ENCODE results near the gene FHIT. TPM values are rescaled to one million over a fixed set of nuclear protein-coding genes. Genes with fewer than 3 reads are reported as not detected.
"Not testable (repeated sequence)": the region's sequence is repeated elsewhere in the genome, so short reads cannot be mapped to it uniquely, and the experiment has no call there.

The FHIT gene
- total RNA-seq, 1 donor = 4.8 TPM

DNA sequence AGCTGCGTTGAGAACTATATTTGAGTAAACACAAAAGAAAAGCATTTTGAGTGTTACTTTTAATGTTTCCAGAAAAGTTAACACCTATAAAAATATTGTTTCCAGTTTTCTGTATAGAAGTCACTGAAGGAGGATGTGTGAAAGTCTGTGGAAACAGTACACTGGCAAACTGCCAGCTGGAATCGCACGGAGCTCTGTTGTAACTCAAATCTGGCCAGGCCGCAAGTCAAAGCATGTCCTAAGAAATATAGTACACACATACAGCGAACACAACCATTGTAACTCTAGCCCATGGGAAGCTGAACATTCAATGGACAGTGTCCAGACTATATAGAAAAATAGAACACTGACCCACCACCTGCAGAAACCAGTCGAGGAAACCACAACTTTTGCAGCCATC is 657.2 kb downstream of the FHIT start:
- peak in 2 of 3 donors; percentile 5 to 48 for DNase-seq (ENCODE audit: low read depth in 2 of 3, low spot score in 2 of 3)

DNA sequence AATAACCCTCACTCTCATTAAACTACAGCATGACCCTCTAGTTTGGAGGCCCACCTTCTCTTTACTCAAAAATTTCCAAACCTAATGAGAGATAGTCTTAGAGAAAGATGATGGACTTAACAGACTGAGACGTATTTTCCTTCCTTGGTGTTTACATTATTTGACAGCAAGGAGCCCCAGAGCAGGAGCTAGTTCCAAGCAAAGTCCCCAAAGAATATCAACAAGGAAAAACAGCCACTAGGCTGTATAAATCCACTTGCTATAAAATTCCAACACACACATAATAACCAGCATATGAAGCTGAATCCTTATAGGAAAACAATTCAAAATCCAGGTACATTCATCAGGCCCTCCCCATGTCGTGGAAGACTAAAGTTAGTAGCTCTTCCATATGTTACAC is 660.0 kb downstream of the FHIT start:
- DNase-seq (ENCODE audit: low read depth in 2 of 3, low spot score in 2 of 3) = no peak

DNA sequence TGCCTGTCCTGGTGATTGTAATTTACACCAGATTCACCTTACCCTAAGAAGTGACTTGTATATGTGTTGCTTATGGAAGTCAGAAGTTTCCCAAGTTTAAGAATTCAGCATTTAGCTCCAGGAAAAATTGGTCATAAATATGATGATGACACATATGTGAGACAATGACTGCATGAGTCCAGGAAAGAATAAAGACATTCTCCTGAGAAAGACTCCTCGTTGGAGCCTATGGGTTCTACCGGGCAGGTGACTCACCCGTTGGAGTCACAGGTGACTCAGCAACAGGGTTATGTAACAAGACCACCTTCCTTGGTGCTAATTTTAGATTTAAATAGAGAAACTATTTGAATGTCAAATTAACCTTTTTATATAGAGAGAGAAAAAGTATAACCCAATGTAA is 662.4 kb downstream of the FHIT start:
- DNase-seq (ENCODE audit: low read depth in 2 of 3, low spot score in 2 of 3) = no peak

DNA sequence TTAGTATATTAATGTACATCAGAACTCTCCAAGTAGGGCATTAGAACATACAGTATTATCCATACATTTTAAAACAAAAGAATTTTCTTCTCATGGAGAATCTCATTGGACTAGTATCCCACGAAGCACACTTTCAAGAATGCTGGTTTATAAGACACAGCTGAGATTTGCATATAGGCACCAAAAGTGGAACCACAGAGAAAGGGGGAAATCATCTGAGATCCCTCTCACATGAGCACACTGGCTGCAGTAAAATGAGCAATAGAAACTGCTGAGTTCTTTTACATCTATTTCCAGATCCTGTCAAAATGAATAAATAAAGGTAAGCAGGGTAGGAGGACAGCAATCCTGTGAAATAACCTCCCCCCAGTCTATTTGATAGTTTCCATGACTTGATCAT is 665.3 kb downstream of the FHIT start:
- DNase-seq (ENCODE audit: low read depth in 2 of 3, low spot score in 2 of 3) = no peak

DNA sequence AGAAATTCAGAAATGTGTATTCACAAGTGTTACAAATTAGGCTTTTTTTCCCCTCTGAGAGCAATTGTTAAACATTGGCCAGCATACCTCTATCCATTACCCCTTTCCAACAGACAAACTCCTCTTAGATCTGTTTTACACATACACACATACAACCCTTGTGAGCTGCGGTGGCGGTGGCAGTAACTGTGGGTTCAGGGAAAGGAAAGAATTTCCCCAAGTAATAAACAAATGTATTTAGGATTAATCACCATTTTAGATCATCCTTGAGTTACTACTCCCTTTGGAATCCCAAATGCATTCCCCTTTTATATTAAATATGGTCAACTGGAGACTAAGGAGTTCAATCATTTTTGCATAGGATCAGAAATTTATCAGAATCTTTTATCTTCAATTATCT is 667.0 kb downstream of the FHIT start:
- DNase-seq (ENCODE audit: low read depth in 2 of 3, low spot score in 2 of 3) = no peak

DNA sequence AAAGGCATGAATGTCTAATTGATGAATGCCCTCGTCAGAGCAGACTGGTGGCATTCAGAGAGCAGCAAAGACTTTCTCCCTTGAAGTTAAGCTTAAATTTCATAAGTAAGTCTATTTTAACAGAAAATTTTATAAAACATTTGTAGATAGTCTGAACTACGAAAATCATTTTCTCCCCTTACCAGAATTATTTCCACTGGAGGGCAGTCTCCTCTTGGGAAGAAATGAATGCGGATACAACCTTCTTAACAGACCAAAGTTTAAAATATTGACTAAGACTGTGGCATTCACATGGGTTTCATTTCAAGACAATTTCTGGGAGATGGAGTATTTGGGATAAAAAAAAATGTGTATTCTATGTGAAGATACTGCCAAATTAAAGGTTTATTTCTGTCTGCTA is 669.0 kb downstream of the FHIT start:
- peak in 1 of 3 donors; percentile 25 for DNase-seq (ENCODE audit: low read depth in 2 of 3, low spot score in 2 of 3)

DNA sequence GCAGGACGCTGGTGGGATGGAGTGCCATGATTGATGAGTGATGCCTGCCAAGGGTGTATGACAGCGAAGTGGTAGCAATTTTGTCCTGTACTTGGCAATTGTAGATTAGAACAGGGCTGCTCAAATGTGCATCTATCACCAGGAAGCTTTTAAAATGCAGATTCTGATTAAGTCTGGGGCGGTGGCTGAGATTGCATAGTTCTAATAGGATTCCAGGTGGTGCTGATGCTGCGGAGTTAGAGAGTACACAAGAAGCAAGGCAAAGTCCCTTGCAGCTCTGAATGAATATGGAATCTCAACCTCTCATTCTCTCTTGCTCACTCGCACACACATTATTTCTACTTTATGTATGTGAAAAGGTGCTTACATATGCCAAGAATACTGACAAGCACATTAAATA is 670.4 kb downstream of the FHIT start:
- no peak for DNase-seq (ENCODE audit: low read depth in 2 of 3, low spot score in 2 of 3)

DNA sequence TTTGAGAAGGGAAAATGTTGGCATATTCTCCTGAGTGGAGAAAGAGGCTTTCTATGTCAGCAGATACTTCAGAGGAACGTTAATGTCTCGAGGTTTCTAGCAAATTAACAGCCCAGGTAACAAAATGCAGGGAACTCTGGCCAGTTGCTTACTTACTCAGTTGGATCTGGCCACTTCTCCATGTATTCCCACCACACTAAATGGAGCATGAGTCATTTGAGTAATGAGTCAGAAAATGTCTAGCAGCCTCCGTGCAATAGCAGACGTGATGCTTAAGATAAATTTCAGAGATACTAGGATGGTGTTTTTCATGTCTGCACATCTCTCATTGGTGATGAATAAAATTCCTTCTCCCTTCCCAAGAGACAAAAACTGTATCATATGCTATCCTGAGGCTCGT is 671.5 kb downstream of the FHIT start:
- DNase-seq (ENCODE audit: low read depth in 2 of 3, low spot score in 2 of 3) = no peak

DNA sequence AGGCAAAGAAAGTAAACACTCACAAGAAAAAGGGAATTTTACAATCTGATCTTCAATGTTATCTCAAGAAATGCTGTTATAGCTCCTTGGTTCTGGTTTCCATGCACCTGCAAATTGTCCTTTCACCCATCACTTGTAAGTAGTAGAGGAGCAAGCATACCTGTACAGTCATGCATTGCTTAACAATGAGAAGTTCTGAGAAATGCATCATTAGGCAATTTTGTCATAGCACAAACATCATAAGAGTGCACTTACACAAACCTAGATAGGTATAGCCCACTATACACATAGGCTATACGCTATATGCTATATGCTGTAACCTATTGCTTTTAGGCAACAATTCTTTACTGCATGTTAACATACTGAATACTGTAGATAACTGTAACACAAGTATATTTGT is 672.3 kb downstream of the FHIT start:
- DNase-seq (ENCODE audit: low read depth in 2 of 3, low spot score in 2 of 3) = no peak

DNA sequence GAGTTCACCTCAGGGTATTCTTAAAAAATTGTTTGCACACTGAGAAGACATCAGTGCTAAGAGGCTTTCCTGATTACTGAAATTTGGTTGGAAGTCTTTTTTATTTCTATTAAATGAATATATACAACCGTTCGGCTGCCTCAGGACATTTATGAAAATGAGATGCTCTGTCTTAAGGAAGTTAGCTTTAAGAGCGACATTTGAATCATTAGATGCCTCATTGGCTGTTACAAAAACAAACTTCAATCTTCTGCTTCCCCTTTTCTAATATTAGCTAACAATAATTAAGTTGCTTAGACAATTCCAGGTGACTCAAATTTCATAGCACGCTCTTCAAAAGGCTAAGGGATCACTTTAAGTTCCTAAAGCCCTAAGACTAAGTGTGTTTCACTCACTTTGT is 673.7 kb downstream of the FHIT start:
- no peak for DNase-seq (ENCODE audit: low read depth in 2 of 3, low spot score in 2 of 3)

DNA sequence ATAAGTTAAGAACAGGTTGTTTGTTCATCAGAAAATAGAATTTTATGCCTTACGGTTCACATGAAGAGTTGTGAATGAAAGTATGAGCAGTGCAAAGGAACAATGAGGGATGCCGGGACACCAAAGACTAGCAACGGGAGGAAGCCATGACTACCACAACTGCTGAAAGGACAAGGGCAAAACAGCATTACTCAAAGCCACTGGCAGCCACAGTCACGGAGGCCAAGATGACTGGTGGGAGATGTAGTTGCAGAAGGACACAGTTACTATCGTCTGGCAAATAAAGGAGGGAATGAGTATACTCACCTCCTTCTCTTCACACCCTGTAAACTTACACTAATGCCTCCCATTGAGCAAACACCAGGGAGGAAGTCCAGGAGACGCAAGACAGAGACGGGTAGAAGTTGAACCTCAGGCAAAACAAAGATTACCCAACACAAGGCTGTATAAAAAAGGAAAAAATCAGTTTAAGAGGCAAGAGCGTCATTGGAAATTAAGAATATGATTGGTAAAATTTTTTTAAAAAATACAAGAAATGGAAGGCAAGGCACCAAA is 675.5 kb downstream of the FHIT start:
- DNase-seq (ENCODE audit: low read depth in 2 of 3, low spot score in 2 of 3) = no peak

DNA sequence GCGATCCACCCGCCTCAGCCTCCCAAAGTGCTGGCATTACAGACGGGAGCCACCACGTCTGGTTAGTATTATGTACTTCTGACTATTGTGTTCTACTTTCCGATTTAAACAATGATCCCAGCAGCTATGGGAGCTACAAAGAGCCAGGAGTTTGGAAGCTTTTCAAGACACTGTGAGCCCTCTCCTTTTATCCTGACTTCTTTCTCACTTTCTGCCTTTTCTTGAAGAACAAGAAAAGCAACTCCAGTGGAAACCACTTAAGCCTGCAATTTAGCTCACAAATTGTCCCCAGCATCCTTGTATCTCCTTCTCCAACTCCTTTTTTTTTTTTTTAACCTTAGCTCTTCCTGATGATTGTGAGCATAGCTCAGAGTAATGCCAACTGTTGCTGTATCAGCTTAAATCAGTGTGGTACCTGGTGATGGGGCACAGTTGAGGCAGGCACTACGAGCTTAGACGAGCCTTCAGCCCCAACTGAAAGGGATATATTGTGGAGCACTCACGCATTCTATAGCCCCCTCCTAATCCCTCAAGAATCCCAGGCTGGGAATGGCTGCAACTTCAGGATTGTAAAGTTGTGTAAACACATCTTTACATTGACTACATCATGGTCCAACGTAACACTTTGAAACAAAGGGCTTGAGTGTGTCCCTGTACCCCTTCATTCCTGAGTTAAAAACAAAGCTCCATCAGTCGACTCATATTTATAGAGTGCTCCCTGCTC is 677.0 kb downstream of the FHIT start:
- DNase-seq (ENCODE audit: low read depth in 2 of 3, low spot score in 2 of 3) = no peak

DNA sequence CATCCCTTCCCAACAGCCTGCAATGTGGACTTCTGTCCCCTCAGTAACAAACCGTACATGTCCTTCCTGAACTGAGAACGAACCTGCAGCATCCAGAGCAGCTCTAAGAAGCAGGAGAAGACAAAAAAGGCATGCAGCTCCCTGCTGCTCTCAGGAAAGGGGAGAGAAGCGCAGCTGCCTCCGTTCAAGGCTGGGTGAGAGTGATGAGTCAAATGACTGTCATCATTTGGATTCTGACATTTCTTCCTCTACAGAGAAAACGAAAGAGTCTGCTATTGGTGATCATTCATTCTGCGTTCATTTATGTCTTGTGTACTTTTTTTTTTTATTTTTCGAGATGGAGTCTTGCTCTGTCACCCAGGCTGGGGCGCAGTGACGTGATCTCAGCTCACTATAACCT is 677.8 kb downstream of the FHIT start:
- DNase-seq (ENCODE audit: low read depth in 2 of 3, low spot score in 2 of 3) = no peak

DNA sequence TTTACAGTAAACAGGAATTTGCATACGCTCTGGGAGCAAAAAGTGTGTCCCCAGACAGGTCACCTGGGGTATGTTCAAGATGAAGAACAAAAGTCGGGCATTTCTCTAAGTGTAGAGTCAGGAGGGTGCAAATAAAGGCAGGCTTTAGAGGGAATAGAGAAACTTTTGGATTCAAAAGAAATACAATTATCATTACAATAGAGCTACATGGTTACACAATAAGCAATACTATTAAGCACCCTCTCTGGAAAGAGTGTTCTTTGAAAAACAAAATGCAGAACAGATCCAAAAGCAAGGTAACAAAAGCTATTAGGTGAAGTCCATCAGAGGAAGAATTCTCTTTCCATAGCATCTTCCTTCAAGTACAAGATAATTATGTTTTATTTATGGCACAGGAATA is 679.7 kb downstream of the FHIT start:
- no peak for DNase-seq (ENCODE audit: low read depth in 2 of 3, low spot score in 2 of 3)

DNA sequence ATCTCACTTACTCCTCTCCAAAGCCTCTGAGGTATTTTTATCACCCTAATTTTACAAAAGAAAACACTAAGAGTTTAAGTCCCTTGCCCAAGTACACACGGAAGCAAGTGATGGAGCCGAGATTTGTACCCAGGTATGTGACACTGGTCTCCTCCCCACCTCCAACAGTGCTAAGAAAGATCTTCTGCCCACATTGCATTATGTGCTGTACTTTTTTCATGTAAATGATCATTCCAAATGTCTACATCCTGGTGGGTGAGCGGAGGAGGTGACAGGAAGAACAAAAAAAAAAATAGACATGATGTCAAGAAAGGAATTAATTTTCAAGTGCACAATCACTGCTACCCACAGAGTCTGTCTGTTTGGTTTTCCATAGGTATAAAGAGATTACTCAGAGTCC is 694.1 kb downstream of the FHIT start:
- no peak for DNase-seq (ENCODE audit: low read depth in 2 of 3, low spot score in 2 of 3)

DNA sequence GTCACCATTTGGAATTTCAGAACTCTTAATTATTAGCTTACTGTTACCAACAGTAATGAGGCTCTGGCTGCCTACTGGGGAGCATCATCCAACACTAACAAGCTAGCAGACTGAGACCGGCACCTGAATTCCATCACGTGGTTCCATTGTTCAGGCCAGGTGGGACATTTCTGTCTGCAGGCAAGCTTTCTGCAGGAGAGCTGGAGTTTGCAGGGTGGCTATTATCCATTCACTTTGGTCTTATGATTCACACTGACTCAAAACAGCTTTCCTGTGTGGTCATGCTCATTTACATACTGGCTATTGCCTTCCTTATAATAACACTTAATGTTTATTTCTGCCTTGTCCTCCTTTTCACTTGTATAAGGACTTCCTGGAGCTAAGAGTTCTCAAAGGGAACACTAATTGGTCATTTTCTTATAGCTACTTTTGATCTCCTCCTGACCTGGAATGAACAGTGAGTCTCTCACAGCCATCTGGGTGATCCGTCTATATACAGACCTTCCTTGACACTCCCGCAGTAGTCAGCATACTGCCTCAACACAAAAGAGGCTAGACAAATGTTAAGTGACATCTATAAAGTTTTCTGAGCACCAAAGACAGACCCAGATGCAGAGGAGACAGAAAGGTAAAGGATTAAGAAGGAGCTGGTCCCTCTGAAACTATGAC is 695.4 kb downstream of the FHIT start:
- DNase-seq (ENCODE audit: low read depth in 2 of 3, low spot score in 2 of 3) = peak in 2 of 3 donors; percentile 6 to 9

DNA sequence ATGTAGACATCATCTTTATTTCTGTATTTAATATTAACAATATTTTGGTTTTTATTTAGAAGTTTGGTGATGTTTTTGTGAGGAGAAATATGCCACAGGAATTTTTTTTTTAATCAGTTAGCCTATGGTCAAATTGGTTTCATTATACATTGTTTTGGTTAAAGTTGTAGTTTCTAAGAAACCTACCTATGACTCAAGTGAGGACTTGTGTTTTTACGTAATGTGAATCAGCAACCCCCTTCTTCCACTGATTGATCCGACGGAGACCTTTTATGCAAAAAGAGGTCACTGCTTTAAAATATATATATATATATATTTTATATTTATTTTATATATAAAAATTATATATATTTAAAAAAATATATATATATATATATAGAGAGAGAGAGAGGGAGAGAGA is 698.1 kb downstream of the FHIT start:
- DNase-seq (ENCODE audit: low read depth in 2 of 3, low spot score in 2 of 3) = no peak

DNA sequence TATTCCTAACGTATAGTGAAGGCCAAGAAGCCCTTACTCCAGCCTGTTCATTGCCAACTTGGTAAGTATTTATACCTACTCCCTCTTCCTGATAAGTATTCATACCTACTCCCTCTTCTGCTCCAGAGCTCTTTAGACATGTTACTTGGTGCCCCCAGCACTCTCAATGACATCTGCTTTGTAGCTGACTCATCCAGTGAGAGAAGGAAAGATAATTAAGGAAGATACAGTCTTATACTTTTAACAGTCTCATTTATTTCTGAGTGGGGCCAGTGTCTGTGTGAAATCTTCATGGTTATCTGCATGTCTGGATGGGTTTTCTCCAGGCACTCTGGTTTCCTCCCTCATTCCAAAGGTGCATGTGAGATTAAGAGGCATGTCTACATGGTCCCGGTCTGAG is 698.7 kb downstream of the FHIT start:
- DNase-seq (ENCODE audit: low read depth in 2 of 3, low spot score in 2 of 3) = no peak

DNA sequence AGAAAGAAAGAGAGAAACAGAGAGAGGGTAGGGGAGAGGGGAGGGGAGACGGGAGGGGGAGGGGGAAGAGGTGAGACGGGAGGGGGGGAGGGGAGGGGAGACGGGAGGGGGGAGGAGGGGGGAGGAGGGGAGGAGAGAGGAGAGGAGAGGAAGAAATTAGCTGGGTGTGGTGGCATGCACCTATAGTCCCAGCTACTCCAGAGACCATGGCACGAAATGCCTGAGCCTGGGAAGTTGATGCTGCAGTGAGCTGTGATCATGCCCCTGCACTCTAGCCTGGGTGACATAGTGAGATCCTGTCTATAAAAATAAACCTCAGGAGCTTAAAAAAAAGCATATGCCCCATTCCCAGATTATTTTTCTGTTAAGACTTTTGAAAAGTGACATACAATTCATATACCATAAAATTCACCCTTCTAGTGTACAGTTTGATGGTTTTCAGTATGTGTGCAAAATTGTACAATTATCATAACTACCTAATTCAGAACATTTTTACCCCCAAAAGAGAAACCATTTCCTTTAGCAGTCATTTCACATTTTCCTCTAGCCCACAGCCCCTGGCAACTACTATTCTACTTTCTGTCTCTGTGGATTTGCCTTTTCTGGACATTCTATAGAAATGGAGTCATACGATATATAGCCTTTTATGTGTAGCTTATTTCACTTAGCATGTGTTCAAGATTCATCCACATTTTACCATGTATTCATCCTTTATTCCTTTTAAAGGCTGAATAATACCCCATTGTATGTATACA is 699.6 kb downstream of the FHIT start:
- no peak for DNase-seq (ENCODE audit: low read depth in 2 of 3, low spot score in 2 of 3)

DNA sequence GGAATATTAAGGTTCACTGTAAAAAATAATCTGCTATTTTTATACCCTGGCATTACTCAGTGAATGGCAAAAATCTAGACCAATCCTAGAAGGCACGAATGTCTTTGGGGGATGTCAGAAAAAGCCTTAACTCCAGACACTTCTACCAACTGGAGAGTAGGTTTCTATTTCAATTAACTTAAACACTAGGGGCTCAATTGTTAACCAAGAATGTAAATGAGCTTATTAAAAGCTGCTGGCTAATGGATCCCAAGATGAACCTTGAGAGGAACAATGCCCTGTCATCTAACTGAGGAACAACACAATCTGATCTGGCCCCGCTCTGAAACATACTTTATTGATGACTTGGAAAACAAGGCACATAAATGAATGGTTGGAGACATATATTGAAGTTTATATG is 701.4 kb downstream of the FHIT start:
- no peak for DNase-seq (ENCODE audit: low read depth in 2 of 3, low spot score in 2 of 3)

DNA sequence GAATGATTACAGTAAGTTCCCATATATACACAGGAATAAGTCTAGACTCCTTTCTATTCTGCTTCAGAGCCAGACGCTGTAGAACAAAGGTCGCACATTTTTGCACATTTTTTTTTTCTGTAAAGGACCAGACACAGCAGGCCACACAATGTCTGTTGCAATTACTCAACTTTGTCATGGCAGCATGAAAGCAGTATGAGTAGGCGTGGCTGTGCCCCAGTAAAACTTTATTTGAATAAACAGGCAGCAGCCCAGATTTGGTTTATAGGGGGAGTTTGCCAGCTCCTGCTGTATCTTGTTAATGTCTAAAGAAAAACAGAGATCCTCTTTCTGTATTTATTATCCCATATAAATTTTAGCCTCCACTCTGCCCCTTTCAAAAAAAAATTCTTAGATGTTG is 708.3 kb downstream of the FHIT start:
- DNase-seq (ENCODE audit: low read depth in 2 of 3, low spot score in 2 of 3) = no peak

DNA sequence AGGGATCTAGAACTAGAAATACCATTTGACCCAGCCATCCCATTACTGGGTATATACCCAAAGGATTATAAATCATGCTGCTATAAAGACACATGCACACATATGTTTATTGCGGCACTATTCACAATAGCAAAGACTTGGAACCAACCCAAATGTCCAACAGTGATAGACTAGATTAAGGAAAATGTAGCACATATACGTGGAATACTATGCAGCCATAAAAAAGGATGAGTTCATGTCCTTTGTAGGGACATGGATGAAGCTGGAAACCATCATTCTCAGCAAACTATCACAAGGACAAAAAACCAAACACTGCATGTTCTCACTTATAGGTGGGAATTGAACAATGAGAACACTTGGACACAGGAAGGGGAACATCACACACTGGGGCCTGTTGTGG is 711.9 kb downstream of the FHIT start:
- DNase-seq (ENCODE audit: low read depth in 2 of 3, low spot score in 2 of 3) = not testable (repeated sequence)

Data from hematopoietic multipotent progenitor cell (in vitro differentiated cells).